ENCODE measurements around the gene TMEM266. TPM values are rescaled to one million over a fixed set of nuclear protein-coding genes. Genes with fewer than 3 reads are reported as not detected.

TMEM266 gene
- total and polyA plus RNA-seq, 2 experiments from 2014 or later, result 0.42 to 5.0 TPM

DNA sequence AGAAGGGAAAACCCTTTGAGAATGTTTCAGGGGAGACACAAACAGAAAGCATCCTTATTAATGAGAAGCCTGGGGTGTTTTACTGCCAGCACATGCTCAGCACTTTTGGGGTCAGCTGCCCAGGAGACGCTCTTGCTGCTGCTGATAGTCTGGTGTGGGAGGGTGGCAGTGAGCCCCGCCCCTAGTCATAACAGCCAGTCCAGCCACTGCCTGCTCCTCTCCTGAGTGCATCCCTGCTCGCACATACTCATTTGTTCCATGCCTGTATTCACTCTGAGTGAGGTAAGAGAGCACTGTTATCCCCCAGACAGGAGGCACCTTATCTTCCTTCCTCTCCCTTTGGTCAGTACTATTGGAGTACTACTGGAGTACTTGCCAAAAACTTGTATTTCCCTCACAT, 150.2 kb downstream of the TMEM266 start:
- no peaks in the 10 kb centered on the region for H3F3A ChIP-seq (replicated peaks; ENCODE audit: low read depth)
- peaks cover 5% of the 10 kb centered on the region for H3K27me3 Mint-ChIP-seq (ENCODE audit: insufficient read depth, low read depth, poor library complexity)
- no peak overlapping the region for H3K27ac ChIP-seq (ENCODE audit: low read depth)
- H3K36me3 Mint-ChIP-seq (ENCODE audit: low read depth), result no peaks in the 10 kb centered on the region; the same call in 1 of the 3 replicates
- no peak overlapping the region for H3K27ac Mint-ChIP-seq
- no peaks in the 10 kb centered on the region; the same call in 1 of the 3 replicates for H3K4me1 Mint-ChIP-seq
- no peaks in the 10 kb centered on the region for H3K27me3 ChIP-seq (ENCODE audit: insufficient read depth)
- H3K4me3 Mint-ChIP-seq, result no peak overlapping the region
- H3K79me2 ChIP-seq (replicated peaks; ENCODE audit: insufficient read depth), result no peaks in the 10 kb centered on the region
- ATAC-seq, result no peak
- no peak overlapping the region for H2AFZ ChIP-seq
- no peaks in the 10 kb centered on the region for H3K9me3 Mint-ChIP-seq
- H4K20me1 ChIP-seq (replicated peaks; ENCODE audit: insufficient read depth), result no peaks in the 10 kb centered on the region; the same call in 1 of the 2 replicates
- no peaks in the 10 kb centered on the region for H3K36me3 ChIP-seq (ENCODE audit: insufficient read depth)
- no peak for DNase-seq (ENCODE audit: low spot score)
- TF ChIP-seq, protein P1, sequence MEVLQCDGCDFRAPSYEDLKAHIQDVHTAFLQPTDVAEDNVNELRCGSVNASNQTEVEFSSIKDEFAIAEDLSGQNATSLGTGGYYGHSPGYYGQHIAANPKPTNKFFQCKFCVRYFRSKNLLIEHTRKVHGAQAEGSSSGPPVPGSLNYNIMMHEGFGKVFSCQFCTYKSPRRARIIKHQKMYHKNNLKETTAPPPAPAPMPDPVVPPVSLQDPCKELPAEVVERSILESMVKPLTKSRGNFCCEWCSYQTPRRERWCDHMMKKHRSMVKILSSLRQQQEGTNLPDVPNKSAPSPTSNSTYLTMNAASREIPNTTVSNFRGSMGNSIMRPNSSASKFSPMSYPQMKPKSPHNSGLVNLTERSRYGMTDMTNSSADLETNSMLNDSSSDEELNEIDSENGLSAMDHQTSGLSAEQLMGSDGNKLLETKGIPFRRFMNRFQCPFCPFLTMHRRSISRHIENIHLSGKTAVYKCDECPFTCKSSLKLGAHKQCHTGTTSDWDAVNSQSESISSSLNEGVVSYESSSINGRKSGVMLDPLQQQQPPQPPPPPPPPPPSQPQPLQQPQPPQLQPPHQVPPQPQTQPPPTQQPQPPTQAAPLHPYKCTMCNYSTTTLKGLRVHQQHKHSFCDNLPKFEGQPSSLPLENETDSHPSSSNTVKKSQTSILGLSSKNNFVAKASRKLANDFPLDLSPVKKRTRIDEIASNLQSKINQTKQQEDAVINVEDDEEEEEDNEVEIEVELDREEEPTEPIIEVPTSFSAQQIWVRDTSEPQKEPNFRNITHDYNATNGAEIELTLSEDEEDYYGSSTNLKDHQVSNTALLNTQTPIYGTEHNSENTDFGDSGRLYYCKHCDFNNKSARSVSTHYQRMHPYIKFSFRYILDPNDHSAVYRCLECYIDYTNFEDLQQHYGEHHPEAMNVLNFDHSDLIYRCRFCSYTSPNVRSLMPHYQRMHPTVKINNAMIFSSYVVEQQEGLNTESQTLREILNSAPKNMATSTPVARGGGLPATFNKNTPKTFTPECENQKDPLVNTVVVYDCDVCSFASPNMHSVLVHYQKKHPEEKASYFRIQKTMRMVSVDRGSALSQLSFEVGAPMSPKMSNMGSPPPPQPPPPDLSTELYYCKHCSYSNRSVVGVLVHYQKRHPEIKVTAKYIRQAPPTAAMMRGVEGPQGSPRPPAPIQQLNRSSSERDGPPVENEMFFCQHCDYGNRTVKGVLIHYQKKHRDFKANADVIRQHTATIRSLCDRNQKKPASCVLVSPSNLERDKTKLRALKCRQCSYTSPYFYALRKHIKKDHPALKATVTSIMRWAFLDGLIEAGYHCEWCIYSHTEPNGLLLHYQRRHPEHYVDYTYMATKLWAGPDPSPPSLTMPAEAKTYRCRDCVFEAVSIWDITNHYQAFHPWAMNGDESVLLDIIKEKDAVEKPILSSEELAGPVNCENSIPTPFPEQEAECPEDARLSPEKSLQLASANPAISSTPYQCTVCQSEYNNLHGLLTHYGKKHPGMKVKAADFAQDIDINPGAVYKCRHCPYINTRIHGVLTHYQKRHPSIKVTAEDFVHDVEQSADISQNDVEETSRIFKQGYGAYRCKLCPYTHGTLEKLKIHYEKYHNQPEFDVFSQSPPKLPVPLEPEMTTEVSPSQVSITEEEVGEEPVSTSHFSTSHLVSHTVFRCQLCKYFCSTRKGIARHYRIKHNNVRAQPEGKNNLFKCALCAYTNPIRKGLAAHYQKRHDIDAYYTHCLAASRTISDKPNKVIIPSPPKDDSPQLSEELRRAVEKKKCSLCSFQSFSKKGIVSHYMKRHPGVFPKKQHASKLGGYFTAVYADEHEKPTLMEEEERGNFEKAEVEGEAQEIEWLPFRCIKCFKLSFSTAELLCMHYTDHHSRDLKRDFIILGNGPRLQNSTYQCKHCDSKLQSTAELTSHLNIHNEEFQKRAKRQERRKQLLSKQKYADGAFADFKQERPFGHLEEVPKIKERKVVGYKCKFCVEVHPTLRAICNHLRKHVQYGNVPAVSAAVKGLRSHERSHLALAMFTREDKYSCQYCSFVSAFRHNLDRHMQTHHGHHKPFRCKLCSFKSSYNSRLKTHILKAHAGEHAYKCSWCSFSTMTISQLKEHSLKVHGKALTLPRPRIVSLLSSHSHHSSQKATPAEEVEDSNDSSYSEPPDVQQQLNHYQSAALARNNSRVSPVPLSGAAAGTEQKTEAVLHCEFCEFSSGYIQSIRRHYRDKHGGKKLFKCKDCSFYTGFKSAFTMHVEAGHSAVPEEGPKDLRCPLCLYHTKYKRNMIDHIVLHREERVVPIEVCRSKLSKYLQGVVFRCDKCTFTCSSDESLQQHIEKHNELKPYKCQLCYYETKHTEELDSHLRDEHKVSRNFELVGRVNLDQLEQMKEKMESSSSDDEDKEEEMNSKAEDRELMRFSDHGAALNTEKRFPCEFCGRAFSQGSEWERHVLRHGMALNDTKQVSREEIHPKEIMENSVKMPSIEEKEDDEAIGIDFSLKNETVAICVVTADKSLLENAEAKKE (CRISPR knock-in tag; IDR thresholded peaks at IDR 0.05), result no peak
- no peak for TF ChIP-seq POLR2AphosphoS5 (IDR thresholded peaks at IDR 0.05; ENCODE audit: low read depth)
- no peak for TF ChIP-seq NANOG (IDR thresholded peaks at IDR 0.05; ENCODE audit: borderline replicate concordance)
- TF ChIP-seq ZNF114 (CRISPR knock-in tag; IDR thresholded peaks at IDR 0.05), result no peak
- H3K4me3 ChIP-seq, result no peak overlapping the region
- no peaks in the 10 kb centered on the region for H3K4me1 ChIP-seq (ENCODE audit: insufficient read depth)
- H3K9me2 ChIP-seq (ENCODE audit: insufficient read depth), result 0 out of 2 replicates have a peak, but pooled peaks cover 4% of the 10 kb centered on the region
- no peak overlapping the region for H3K4me2 ChIP-seq

DNA sequence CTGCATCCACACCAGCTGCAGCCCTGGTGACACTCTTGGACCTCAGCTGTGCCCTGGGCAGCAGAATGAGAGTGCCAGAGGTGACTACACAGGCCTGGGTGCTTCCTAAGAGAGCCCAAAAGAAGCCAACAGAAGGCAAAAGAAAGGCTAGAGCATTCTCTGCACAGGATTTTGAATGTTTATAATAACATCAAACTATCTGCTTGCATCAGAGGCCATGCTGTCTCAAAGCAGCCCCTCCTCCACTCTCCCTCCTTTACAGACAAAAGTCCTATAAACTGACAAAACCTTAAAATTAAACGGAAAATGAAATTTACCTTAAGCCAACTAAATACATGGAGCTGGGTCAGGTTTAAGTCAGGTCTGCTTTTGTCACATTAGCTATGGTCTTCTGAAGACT, 155.8 kb downstream of the TMEM266 start:
- no peaks in the 10 kb centered on the region for H3K27me3 ChIP-seq (ENCODE audit: insufficient read depth)
- H3K36me3 ChIP-seq (ENCODE audit: insufficient read depth), result no peaks in the 10 kb centered on the region
- no peak overlapping the region for H3K4me2 ChIP-seq
- no peak overlapping the region for H2AFZ ChIP-seq
- Mint-ChIP-seq H3K36me3 (ENCODE audit: low read depth) (peaks cover 11% of the 10 kb centered on the region; the same call in 2 of the 3 replicates), H3K4me3 (no peak overlapping the region), H3K9me3 (peaks cover 5% of the 10 kb centered on the region; the same call in 1 of the 3 replicates), H3K27ac (no peak overlapping the region), H3K4me1 (no peaks in the 10 kb centered on the region), H3K27me3 (ENCODE audit: insufficient read depth, low read depth, poor library complexity) (no peaks in the 10 kb centered on the region)
- H3K4me1 ChIP-seq (ENCODE audit: insufficient read depth), result no peaks in the 10 kb centered on the region
- no peaks in the 10 kb centered on the region for H4K20me1 ChIP-seq (replicated peaks; ENCODE audit: insufficient read depth)
- TF ChIP-seq, protein P2, sequence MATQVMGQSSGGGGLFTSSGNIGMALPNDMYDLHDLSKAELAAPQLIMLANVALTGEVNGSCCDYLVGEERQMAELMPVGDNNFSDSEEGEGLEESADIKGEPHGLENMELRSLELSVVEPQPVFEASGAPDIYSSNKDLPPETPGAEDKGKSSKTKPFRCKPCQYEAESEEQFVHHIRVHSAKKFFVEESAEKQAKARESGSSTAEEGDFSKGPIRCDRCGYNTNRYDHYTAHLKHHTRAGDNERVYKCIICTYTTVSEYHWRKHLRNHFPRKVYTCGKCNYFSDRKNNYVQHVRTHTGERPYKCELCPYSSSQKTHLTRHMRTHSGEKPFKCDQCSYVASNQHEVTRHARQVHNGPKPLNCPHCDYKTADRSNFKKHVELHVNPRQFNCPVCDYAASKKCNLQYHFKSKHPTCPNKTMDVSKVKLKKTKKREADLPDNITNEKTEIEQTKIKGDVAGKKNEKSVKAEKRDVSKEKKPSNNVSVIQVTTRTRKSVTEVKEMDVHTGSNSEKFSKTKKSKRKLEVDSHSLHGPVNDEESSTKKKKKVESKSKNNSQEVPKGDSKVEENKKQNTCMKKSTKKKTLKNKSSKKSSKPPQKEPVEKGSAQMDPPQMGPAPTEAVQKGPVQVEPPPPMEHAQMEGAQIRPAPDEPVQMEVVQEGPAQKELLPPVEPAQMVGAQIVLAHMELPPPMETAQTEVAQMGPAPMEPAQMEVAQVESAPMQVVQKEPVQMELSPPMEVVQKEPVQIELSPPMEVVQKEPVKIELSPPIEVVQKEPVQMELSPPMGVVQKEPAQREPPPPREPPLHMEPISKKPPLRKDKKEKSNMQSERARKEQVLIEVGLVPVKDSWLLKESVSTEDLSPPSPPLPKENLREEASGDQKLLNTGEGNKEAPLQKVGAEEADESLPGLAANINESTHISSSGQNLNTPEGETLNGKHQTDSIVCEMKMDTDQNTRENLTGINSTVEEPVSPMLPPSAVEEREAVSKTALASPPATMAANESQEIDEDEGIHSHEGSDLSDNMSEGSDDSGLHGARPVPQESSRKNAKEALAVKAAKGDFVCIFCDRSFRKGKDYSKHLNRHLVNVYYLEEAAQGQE (IDR thresholded peaks at IDR 0.05; ENCODE audit: unreplicated experiment), result no peak
- TF ChIP-seq NANOG (IDR thresholded peaks at IDR 0.05; ENCODE audit: borderline replicate concordance) (no peak), ZNF114 (CRISPR knock-in tag; IDR thresholded peaks at IDR 0.05) (no peak)
- no peak for ATAC-seq
- H3K27ac ChIP-seq (ENCODE audit: low read depth), result no peak overlapping the region
- H3K4me3 ChIP-seq, result no peak overlapping the region
- H3K9me2 ChIP-seq (ENCODE audit: insufficient read depth), result no peaks in the 10 kb centered on the region
- H3F3A ChIP-seq (replicated peaks; ENCODE audit: low read depth), result no peaks in the 10 kb centered on the region
- no peak for DNase-seq (ENCODE audit: low spot score)
- H3K79me2 ChIP-seq (replicated peaks; ENCODE audit: insufficient read depth), result no peaks in the 10 kb centered on the region

Measured in GM23338 (cell line).